Keratinocyte (primary cell): ENCODE measurements around the gene RBM22.

Source experiments
- CTCF ChIP-seq, 3 experiments: IDR thresholded peaks in 1 of 3; conservative IDR thresholded peaks in 1 of 3; optimal IDR thresholded peaks in 1 of 3; 2 replicates in 2 of 3; 3 replicates in 1 of 3; pipeline versions ENCODE3 to v1.5.1; 2011; ENCODE audit warnings: low read length in 3 of 3, mild to moderate bottlenecking in 3 of 3, moderate library complexity in 2 of 3, control low read depth in 1 of 3, inconsistent platforms in 1 of 3; ENCODE audit not compliant: insufficient read depth in 2 of 3; ENCODE audit errors: extremely low read depth in 1 of 3
- EZH2 ChIP-seq: IDR thresholded peaks from one replicate; pipeline ENCODE4 v1.6.1; 2012; ENCODE audit warnings: inconsistent platforms, mild to moderate bottlenecking, low read length, moderate library complexity

GRCh38 chr5:150729859-150730258 lies 29.0 kb upstream of the RBM22 start:
- TF ChIP-seq CTCF (optimal IDR thresholded peaks at IDR 0.05 in 1 of 3, IDR thresholded peaks at IDR 0.05 in 1 of 3, conservative IDR thresholded peaks at IDR 0.05 in 1 of 3; ENCODE audit: extremely low read depth in 1 of 3, insufficient read depth in 2 of 3, low read length in 3 of 3) (no peak), EZH2 (no peak)
